WTC11 (cell line): ENCODE measurements around the gene PLSCR4.

Source experiments
- NFYB ChIP-seq: sonication (generic); formaldehyde crosslinking; conservative IDR thresholded peaks from 2 replicates; pipeline ENCODE4 v1.8.0; 2022; ENCODE audit warnings: low read depth, missing genetic modification reagents
- TP53 ChIP-seq: sonication (generic); formaldehyde crosslinking; IDR thresholded peaks from 2 replicates; pipeline ENCODE4 v1.8.1; 2023; ENCODE audit warnings: mild to moderate bottlenecking, missing genetic modification reagents
- TF ChIP-seq, protein P1 (sequence below): sonication (generic); formaldehyde crosslinking; IDR thresholded peaks from 2 replicates; pipeline ENCODE4 v1.8.0; 2022; ENCODE audit warnings: mild to moderate bottlenecking, missing genetic modification reagents
- TF ChIP-seq, protein P2 (sequence below): fragments of 250-450 bp; sonication (Bioruptor Pico); IDR thresholded peaks from 2 replicates; pipeline ENCODE4 v1.9.0; 2021; ENCODE audit warnings: mild to moderate bottlenecking, borderline replicate concordance
- TF ChIP-seq, protein P3 (sequence below): fragments of 200-600 bp; IDR thresholded peaks from 2 replicates; pipeline ENCODE4 v1.8.0; 2022; ENCODE audit warnings: antibody characterized with exemption

DNA sequence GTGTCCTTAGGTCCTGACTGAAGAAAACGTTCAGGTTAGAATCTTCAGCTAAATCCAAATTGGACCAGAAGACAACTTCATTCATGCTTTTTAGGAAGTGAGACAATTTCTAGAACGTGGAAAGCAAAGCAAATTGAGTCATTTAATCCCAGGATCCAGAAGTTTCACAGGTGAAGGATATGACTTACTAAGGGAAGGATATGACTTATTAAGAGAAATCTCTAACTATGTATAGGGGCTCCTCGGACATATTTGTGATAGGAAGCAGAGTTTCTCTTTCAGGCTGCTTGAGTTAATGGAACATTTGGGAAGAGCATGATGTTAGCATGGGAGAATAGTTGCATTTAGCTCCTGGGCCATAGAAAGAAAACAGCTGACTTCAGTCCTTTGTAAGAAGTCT is 73.8 kb downstream of the PLSCR4 start:
- TF ChIP-seq, protein P1, sequence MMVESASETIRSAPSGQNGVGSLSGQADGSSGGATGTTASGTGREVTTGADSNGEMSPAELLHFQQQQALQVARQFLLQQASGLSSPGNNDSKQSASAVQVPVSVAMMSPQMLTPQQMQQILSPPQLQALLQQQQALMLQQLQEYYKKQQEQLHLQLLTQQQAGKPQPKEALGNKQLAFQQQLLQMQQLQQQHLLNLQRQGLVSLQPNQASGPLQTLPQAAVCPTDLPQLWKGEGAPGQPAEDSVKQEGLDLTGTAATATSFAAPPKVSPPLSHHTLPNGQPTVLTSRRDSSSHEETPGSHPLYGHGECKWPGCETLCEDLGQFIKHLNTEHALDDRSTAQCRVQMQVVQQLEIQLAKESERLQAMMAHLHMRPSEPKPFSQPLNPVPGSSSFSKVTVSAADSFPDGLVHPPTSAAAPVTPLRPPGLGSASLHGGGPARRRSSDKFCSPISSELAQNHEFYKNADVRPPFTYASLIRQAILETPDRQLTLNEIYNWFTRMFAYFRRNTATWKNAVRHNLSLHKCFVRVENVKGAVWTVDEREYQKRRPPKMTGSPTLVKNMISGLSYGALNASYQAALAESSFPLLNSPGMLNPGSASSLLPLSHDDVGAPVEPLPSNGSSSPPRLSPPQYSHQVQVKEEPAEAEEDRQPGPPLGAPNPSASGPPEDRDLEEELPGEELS = no peak
- TF ChIP-seq NFYB = no peak
- TF ChIP-seq, protein P2, sequence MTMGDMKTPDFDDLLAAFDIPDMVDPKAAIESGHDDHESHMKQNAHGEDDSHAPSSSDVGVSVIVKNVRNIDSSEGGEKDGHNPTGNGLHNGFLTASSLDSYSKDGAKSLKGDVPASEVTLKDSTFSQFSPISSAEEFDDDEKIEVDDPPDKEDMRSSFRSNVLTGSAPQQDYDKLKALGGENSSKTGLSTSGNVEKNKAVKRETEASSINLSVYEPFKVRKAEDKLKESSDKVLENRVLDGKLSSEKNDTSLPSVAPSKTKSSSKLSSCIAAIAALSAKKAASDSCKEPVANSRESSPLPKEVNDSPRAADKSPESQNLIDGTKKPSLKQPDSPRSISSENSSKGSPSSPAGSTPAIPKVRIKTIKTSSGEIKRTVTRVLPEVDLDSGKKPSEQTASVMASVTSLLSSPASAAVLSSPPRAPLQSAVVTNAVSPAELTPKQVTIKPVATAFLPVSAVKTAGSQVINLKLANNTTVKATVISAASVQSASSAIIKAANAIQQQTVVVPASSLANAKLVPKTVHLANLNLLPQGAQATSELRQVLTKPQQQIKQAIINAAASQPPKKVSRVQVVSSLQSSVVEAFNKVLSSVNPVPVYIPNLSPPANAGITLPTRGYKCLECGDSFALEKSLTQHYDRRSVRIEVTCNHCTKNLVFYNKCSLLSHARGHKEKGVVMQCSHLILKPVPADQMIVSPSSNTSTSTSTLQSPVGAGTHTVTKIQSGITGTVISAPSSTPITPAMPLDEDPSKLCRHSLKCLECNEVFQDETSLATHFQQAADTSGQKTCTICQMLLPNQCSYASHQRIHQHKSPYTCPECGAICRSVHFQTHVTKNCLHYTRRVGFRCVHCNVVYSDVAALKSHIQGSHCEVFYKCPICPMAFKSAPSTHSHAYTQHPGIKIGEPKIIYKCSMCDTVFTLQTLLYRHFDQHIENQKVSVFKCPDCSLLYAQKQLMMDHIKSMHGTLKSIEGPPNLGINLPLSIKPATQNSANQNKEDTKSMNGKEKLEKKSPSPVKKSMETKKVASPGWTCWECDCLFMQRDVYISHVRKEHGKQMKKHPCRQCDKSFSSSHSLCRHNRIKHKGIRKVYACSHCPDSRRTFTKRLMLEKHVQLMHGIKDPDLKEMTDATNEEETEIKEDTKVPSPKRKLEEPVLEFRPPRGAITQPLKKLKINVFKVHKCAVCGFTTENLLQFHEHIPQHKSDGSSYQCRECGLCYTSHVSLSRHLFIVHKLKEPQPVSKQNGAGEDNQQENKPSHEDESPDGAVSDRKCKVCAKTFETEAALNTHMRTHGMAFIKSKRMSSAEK (CRISPR knock-in tag) = no peak
- TF ChIP-seq, protein P3, sequence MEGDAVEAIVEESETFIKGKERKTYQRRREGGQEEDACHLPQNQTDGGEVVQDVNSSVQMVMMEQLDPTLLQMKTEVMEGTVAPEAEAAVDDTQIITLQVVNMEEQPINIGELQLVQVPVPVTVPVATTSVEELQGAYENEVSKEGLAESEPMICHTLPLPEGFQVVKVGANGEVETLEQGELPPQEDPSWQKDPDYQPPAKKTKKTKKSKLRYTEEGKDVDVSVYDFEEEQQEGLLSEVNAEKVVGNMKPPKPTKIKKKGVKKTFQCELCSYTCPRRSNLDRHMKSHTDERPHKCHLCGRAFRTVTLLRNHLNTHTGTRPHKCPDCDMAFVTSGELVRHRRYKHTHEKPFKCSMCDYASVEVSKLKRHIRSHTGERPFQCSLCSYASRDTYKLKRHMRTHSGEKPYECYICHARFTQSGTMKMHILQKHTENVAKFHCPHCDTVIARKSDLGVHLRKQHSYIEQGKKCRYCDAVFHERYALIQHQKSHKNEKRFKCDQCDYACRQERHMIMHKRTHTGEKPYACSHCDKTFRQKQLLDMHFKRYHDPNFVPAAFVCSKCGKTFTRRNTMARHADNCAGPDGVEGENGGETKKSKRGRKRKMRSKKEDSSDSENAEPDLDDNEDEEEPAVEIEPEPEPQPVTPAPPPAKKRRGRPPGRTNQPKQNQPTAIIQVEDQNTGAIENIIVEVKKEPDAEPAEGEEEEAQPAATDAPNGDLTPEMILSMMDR = no peak
- TF ChIP-seq TP53 (CRISPR knock-in tag) = no peak
